ENCODE data around the gene FOXD1. TPM values are rescaled to one million over a fixed set of nuclear protein-coding genes. Genes with fewer than 3 reads are reported as not detected.

FOXD1 gene
- total RNA-seq, 3 donors from 2014 or later (not counting 1 experiment from before 2014, with no cell fraction given) = 0.31 to 0.63 (median 0.41) TPM

- peaks cover 45 to 59% of the 10 kb centered on the region in 2 donors for H3K27me3 Mint-ChIP-seq (ENCODE audit: low read depth in 2 of 2)
- no peak for DNase-seq
- no peak overlapping the region for H3K27ac ChIP-seq (ENCODE audit: low read length)
- WGBS (ENCODE audit: insufficient coverage) = 100% methylated on average over 1 of the region's 4 CpGs
- no peaks in the 10 kb centered on the region for H3K9me3 Mint-ChIP-seq
- no peak overlapping the region for H3K27ac Mint-ChIP-seq
- H3K27me3 ChIP-seq (ENCODE audit: control insufficient read depth, insufficient read depth, low read length) = no peaks in the 10 kb centered on the region
- no peaks in the 10 kb centered on the region for H3K4me1 ChIP-seq (ENCODE audit: control insufficient read depth, insufficient read depth, low read length)
- no peak overlapping the region for H3K4me3 Mint-ChIP-seq
- no peaks in the 10 kb centered on the region for H3K4me1 Mint-ChIP-seq
- intact Hi-C loops (cut with micrococcal nuclease) = no loop called here
- no peak overlapping the region for H3K4me3 ChIP-seq (ENCODE audit: low read length)
- no peak for ATAC-seq
- H3K36me3 Mint-ChIP-seq = no peaks in the 10 kb centered on the region
- H3K9me3 ChIP-seq (ENCODE audit: control insufficient read depth, insufficient read depth, low read length) = no peaks in the 10 kb centered on the region
- TF ChIP-seq CTCF (IDR thresholded peaks at IDR 0.05) = no peak
- no peaks in the 10 kb centered on the region for H3K36me3 ChIP-seq (ENCODE audit: control insufficient read depth, insufficient read depth, low read length)
These were observed 35.1 kb upstream of the FOXD1 start for GRCh38 chr5:73483676-73484075.

- no peak overlapping the region for H3K27ac Mint-ChIP-seq
- ATAC-seq = no peak
These were observed 34.0 kb upstream of the FOXD1 start for GRCh38 chr5:73482383-73483136.

GRCh38 chr5:73480500-73480899 lies 31.9 kb upstream of the FOXD1 start:
- Histone ChIP-seq H3K27ac (ENCODE audit: low read length) (no peak overlapping the region), H3K27me3 (ENCODE audit: control insufficient read depth, insufficient read depth, low read length) (peaks cover 5% of the 10 kb centered on the region), H3K4me3 (ENCODE audit: low read length) (no peak overlapping the region), H3K4me1 (ENCODE audit: control insufficient read depth, insufficient read depth, low read length) (no peaks in the 10 kb centered on the region), H3K36me3 (ENCODE audit: control insufficient read depth, insufficient read depth, low read length) (no peaks in the 10 kb centered on the region), H3K9me3 (ENCODE audit: control insufficient read depth, insufficient read depth, low read length) (no peaks in the 10 kb centered on the region)
- Mint-ChIP-seq H3K27ac (no peak overlapping the region), H3K4me3 (no peak overlapping the region), H3K27me3 (ENCODE audit: low read depth in 2 of 2) (peaks cover 26 to 48% of the 10 kb centered on the region in 2 donors), H3K4me1 (no peaks in the 10 kb centered on the region), H3K36me3 (no peaks in the 10 kb centered on the region), H3K9me3 (no peaks in the 10 kb centered on the region)
- ATAC-seq (no peak), DNase-seq (no peak)
- intact Hi-C loops (cut with micrococcal nuclease) = no loop called here
- no peak for TF ChIP-seq CTCF (IDR thresholded peaks at IDR 0.05)
- 75% methylated on average over 1 of the region's 1 CpG for WGBS (ENCODE audit: insufficient coverage)

More at GRCh38 chr5:73482383-73483136, 34.0 kb upstream of the FOXD1 start:
- no peaks in the 10 kb centered on the region for H3K9me3 ChIP-seq (ENCODE audit: control insufficient read depth, insufficient read depth, low read length)
- H3K27me3 ChIP-seq (ENCODE audit: control insufficient read depth, insufficient read depth, low read length) = peaks cover 3% of the 10 kb centered on the region
- intact Hi-C loops (cut with micrococcal nuclease) = no loop called here
- no peaks in the 10 kb centered on the region for H3K4me1 Mint-ChIP-seq
- no peak overlapping the region for H3K4me3 ChIP-seq (ENCODE audit: low read length)
- TF ChIP-seq CTCF (IDR thresholded peaks at IDR 0.05) = no peak
- 89% methylated on average over 4 of the region's 4 CpGs for WGBS (ENCODE audit: insufficient coverage)
- no peaks in the 10 kb centered on the region for H3K36me3 ChIP-seq (ENCODE audit: control insufficient read depth, insufficient read depth, low read length)
- no peak overlapping the region for H3K27ac ChIP-seq (ENCODE audit: low read length)
- H3K4me3 Mint-ChIP-seq = no peak overlapping the region
- DNase-seq = no peak
- H3K36me3 Mint-ChIP-seq = no peaks in the 10 kb centered on the region
- no peaks in the 10 kb centered on the region for H3K9me3 Mint-ChIP-seq
- H3K4me1 ChIP-seq (ENCODE audit: control insufficient read depth, insufficient read depth, low read length) = no peaks in the 10 kb centered on the region
- peaks cover 45 to 61% of the 10 kb centered on the region in 2 donors for H3K27me3 Mint-ChIP-seq (ENCODE audit: low read depth in 2 of 2)

GRCh38 chr5:73472116-73472515 lies 23.5 kb upstream of the FOXD1 start:
- TF ChIP-seq CTCF (IDR thresholded peaks at IDR 0.05) = no peak
- H3K4me3 ChIP-seq (ENCODE audit: low read length) = no peak overlapping the region
- no peaks in the 10 kb centered on the region for H3K9me3 Mint-ChIP-seq
- peaks cover 2% of the 10 kb centered on the region for H3K27me3 ChIP-seq (ENCODE audit: control insufficient read depth, insufficient read depth, low read length)
- H3K27ac Mint-ChIP-seq = no peak overlapping the region
- intact Hi-C loops (cut with micrococcal nuclease) = no loop called here
- ATAC-seq (no peak), DNase-seq (no peak)
- no peaks in the 10 kb centered on the region for H3K9me3 ChIP-seq (ENCODE audit: control insufficient read depth, insufficient read depth, low read length)
- H3K36me3 ChIP-seq (ENCODE audit: control insufficient read depth, insufficient read depth, low read length) = no peaks in the 10 kb centered on the region
- H3K27ac ChIP-seq (ENCODE audit: low read length) = no peak overlapping the region
- H3K36me3 Mint-ChIP-seq = no peaks in the 10 kb centered on the region
- H3K27me3 Mint-ChIP-seq (ENCODE audit: low read depth in 2 of 2) = peaks cover 11 to 31% of the 10 kb centered on the region in 2 donors
- H3K4me1 Mint-ChIP-seq = no peaks in the 10 kb centered on the region
- WGBS (ENCODE audit: insufficient coverage) = 44% methylated on average over 2 of the region's 3 CpGs
- H3K4me1 ChIP-seq (ENCODE audit: control insufficient read depth, insufficient read depth, low read length) = no peaks in the 10 kb centered on the region
- no peak overlapping the region for H3K4me3 Mint-ChIP-seq

Data from natural killer cell (primary cell).